Kidney glomerular epithelial cell (primary cell): ENCODE data around the gene VPS13D.
A peak's percentile ranks its signal among the peaks of the same experiment; 100 is the strongest.
"Not testable (repeated sequence)": the region's sequence is repeated elsewhere in the genome, so short reads cannot be mapped to it uniquely, and the experiment has no call there.

ENCODE experiments used
- DNase-seq: peaks from one replicate; lab custom pipeline; 2025; lab: John Stamatoyannopoulos, UW

Gene VPS13D

GRCh38 chr1:12450090-12450755, 220.4 kb downstream of the VPS13D start:
- no peak for DNase-seq

- DNase-seq: no peak
Measured at GRCh38 chr1:12450756-12451559, 221.1 kb downstream of the VPS13D start.

- no peak for DNase-seq
Measured at GRCh38 chr1:12451560-12451900, 221.7 kb downstream of the VPS13D start.

- DNase-seq: no peak
Measured at GRCh38 chr1:12452262-12452661, 222.4 kb downstream of the VPS13D start.

- no peak for DNase-seq
Measured at GRCh38 chr1:12453400-12454343, 223.8 kb downstream of the VPS13D start.

GRCh38 chr1:12454406-12455391, 224.9 kb downstream of the VPS13D start:
- peak; percentile 80 for DNase-seq

GRCh38 chr1:12456081-12456480, 226.3 kb downstream of the VPS13D start:
- not testable (repeated sequence) for DNase-seq

- DNase-seq: peak; percentile 44
Measured at GRCh38 chr1:12456979-12457378, 227.1 kb downstream of the VPS13D start.

GRCh38 chr1:12457771-12458170, 227.9 kb downstream of the VPS13D start:
- DNase-seq: no peak

- no peak for DNase-seq
Measured at GRCh38 chr1:12458571-12458970, 228.7 kb downstream of the VPS13D start.

- no peak for DNase-seq
Measured at GRCh38 chr1:12460121-12460520, 230.3 kb downstream of the VPS13D start.

- DNase-seq: no peak
Measured at GRCh38 chr1:12460911-12461621, 231.2 kb downstream of the VPS13D start.

GRCh38 chr1:12461754-12462153, 231.9 kb downstream of the VPS13D start:
- DNase-seq: no peak

- no peak for DNase-seq
Measured at GRCh38 chr1:12462586-12462985, 232.8 kb downstream of the VPS13D start.

- DNase-seq: no peak
Measured at GRCh38 chr1:12464045-12464461, 234.2 kb downstream of the VPS13D start.

GRCh38 chr1:12464598-12465056, 234.8 kb downstream of the VPS13D start:
- DNase-seq: no peak

GRCh38 chr1:12465126-12465525, 235.3 kb downstream of the VPS13D start:
- DNase-seq: no peak

- DNase-seq: no peak
Measured at GRCh38 chr1:12466816-12467215, 237.0 kb downstream of the VPS13D start.

- DNase-seq: no peak
Measured at GRCh38 chr1:12467570-12468286, 237.9 kb downstream of the VPS13D start.

- no peak for DNase-seq
Measured at GRCh38 chr1:12468323-12468722, 238.5 kb downstream of the VPS13D start.
